Measurements from ENCODE around the gene SLC22A17. TPM values are rescaled to one million over a fixed set of nuclear protein-coding genes. Genes with fewer than 3 reads are reported as not detected.
"Not testable (repeated sequence)": the region's sequence is repeated elsewhere in the genome, so short reads cannot be mapped to it uniquely, and the experiment has no call there.

Gene SLC22A17
- 15.4 TPM for polyA plus RNA-seq (2013, experiment 1 of 2)
- 16.7 TPM for polyA plus RNA-seq (2013, experiment 2 of 2)

DNA sequence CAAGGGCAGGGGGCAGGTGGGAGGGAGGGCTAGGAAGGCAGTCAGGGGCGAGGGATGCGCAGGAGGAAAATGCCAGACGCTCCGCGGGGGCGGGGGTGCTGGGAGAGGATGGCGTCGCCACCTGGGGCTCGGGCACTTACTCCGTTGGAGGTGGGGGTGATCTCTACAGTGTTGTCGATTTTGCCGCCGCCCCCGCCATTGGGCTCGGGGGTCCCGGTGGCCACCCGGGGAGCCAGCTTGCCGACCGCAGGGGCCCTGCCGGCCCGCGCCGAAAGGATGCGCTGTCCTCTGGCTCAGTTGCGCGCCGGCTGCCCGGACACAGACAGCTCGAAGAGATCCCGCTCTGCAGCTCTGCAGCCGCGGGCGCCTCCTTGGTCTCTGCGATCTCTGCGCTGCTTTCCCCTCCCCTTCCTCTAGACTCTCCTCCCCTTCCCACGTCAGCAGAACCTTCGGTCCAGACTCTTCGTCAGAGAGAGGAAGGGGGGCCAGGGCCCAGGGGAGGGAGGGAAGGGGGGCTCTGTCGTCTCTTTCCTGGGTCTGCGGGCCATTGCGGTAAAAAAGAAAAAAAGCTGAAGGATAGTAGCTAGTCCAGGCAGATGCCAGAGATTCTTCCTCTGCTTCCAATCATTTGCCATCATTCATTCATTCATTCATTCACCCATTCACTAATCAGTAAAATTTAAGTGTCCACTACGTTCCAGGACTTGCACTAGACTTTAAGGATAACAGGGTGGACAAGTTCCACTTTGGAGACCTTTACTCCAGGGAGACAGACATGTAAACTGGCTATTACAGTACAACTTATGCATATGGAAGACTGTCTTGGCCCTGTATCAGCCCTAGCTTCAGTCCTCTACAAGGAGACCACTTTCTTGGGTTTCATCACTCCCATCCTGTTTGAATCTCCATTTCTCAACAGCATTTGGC lies at the start of gene SLC22A17:
Gene SLC22A17, minus strand, starts transcription at position 382 of the 927 bp plus-strand sequence.
- no peak within 1 kb of the TSS for H2AK5ac ChIP-seq (ENCODE audit: low read length)
- H3K4me2 ChIP-seq (ENCODE audit: low read length), result peak within 1 kb of the TSS; percentile 87
- H2BK5ac ChIP-seq (ENCODE audit: low read length), result peak within 1 kb of the TSS; percentile 17
- H3K56ac ChIP-seq (ENCODE audit: low read length), result peak within 1 kb of the TSS; percentile 95
- no peak within 1 kb of the TSS for H4K5ac ChIP-seq (ENCODE audit: low read length)
- H3K27me3 ChIP-seq (ENCODE audit: insufficient read depth, low read length, poor library complexity), result no peaks in the 10 kb centered on the region
- peak within 1 kb of the TSS; percentile 69 for H3K4me3 ChIP-seq (ENCODE audit: low read length)
- H2BK15ac ChIP-seq (replicated peaks; ENCODE audit: low read depth), result no peak within 1 kb of the TSS
- WGBS (ENCODE audit: extremely low coverage, insufficient coverage, low lambda C conversion rate), result no CpG with 5 or more reads among the region's 42 CpGs
- DNase-seq, result peak; percentile 96
- no peaks in the 10 kb centered on the region for H3K79me1 ChIP-seq (ENCODE audit: low read length)
- no peak within 1 kb of the TSS for H4K8ac ChIP-seq (ENCODE audit: low read depth, low read length)
- peak within 1 kb of the TSS; percentile 54 for H3K18ac ChIP-seq (ENCODE audit: low read length)
- H3K79me2 ChIP-seq (ENCODE audit: control insufficient read depth, insufficient read depth, low read length), result no peaks in the 10 kb centered on the region
- no peaks in the 10 kb centered on the region for H3K36me3 ChIP-seq (ENCODE audit: control insufficient read depth, insufficient read depth, low read length)
- H3K4ac ChIP-seq (ENCODE audit: low read depth, low read length), result no peak within 1 kb of the TSS
- peaks cover 2% of the 10 kb centered on the region for H3K4me1 ChIP-seq (ENCODE audit: control insufficient read depth, low read depth, low read length)
- peak within 1 kb of the TSS; percentile 25 for H3K27ac ChIP-seq (ENCODE audit: low read depth, low read length)
- no peak within 1 kb of the TSS for H2BK120ac ChIP-seq (ENCODE audit: low read depth, low read length)
- H3K23ac ChIP-seq (ENCODE audit: low read length), result peak within 1 kb of the TSS; percentile 33
- H3K9ac ChIP-seq (ENCODE audit: low read length), result peak within 1 kb of the TSS; percentile 87

GRCh38 chr14:23401291-23401690 lies 48.6 kb upstream of the SLC22A17 start:
- no CpG with 5 or more reads among the region's 4 CpGs for WGBS (ENCODE audit: extremely low coverage, insufficient coverage, low lambda C conversion rate)
- H3K4ac ChIP-seq (ENCODE audit: low read depth, low read length), result no peak overlapping the region
- no peak overlapping the region for H3K23ac ChIP-seq (ENCODE audit: low read length)
- no peak overlapping the region for H3K9ac ChIP-seq (ENCODE audit: low read length)
- H3K27me3 ChIP-seq (ENCODE audit: insufficient read depth, low read length, poor library complexity), result no peaks in the 10 kb centered on the region
- H2BK120ac ChIP-seq (ENCODE audit: low read depth, low read length), result no peak overlapping the region
- no peaks in the 10 kb centered on the region for H3K79me2 ChIP-seq (ENCODE audit: control insufficient read depth, insufficient read depth, low read length)
- no peak overlapping the region for H4K5ac ChIP-seq (ENCODE audit: low read length)
- H4K8ac ChIP-seq (ENCODE audit: low read depth, low read length), result no peak overlapping the region
- H3K4me2 ChIP-seq (ENCODE audit: low read length), result no peak overlapping the region
- H3K4me1 ChIP-seq (ENCODE audit: control insufficient read depth, low read depth, low read length), result no peaks in the 10 kb centered on the region
- no peaks in the 10 kb centered on the region for H3K79me1 ChIP-seq (ENCODE audit: low read length)
- H3K56ac ChIP-seq (ENCODE audit: low read length), result no peak overlapping the region
- no peaks in the 10 kb centered on the region for H3K36me3 ChIP-seq (ENCODE audit: control insufficient read depth, insufficient read depth, low read length)
- H3K27ac ChIP-seq (ENCODE audit: low read depth, low read length), result no peak overlapping the region
- no peak overlapping the region for H2BK5ac ChIP-seq (ENCODE audit: low read length)
- no peak for DNase-seq
- H2AK5ac ChIP-seq (ENCODE audit: low read length), result no peak overlapping the region
- H3K18ac ChIP-seq (ENCODE audit: low read length), result no peak overlapping the region
- H2BK15ac ChIP-seq (replicated peaks; ENCODE audit: low read depth), result no peak overlapping the region
- H3K4me3 ChIP-seq (ENCODE audit: low read length), result no peak overlapping the region

- H3K18ac ChIP-seq (ENCODE audit: low read length); H3K79me1 ChIP-seq (ENCODE audit: low read length); H4K8ac ChIP-seq (ENCODE audit: low read depth, low read length); H3K4ac ChIP-seq (ENCODE audit: low read depth, low read length); H3K23ac ChIP-seq (ENCODE audit: low read length); DNase-seq; H3K27ac ChIP-seq (ENCODE audit: low read depth, low read length); H2AK5ac ChIP-seq (ENCODE audit: low read length); H2BK120ac ChIP-seq (ENCODE audit: low read depth, low read length); H3K4me2 ChIP-seq (ENCODE audit: low read length); H4K5ac ChIP-seq (ENCODE audit: low read length); H2BK5ac ChIP-seq (ENCODE audit: low read length); H3K36me3 ChIP-seq (ENCODE audit: control insufficient read depth, insufficient read depth, low read length); H3K56ac ChIP-seq (ENCODE audit: low read length); H3K4me1 ChIP-seq (ENCODE audit: control insufficient read depth, low read depth, low read length); H3K27me3 ChIP-seq (ENCODE audit: insufficient read depth, low read length, poor library complexity); H2BK15ac ChIP-seq (replicated peaks; ENCODE audit: low read depth); H3K9ac ChIP-seq (ENCODE audit: low read length); H3K79me2 ChIP-seq (ENCODE audit: control insufficient read depth, insufficient read depth, low read length); H3K4me3 ChIP-seq (ENCODE audit: low read length): not testable (repeated sequence)
- no CpG with 5 or more reads among the region's 16 CpGs for WGBS (ENCODE audit: extremely low coverage, insufficient coverage, low lambda C conversion rate)
Measured at GRCh38 chr14:23400496-23401149, 47.9 kb upstream of the SLC22A17 start.

DNA sequence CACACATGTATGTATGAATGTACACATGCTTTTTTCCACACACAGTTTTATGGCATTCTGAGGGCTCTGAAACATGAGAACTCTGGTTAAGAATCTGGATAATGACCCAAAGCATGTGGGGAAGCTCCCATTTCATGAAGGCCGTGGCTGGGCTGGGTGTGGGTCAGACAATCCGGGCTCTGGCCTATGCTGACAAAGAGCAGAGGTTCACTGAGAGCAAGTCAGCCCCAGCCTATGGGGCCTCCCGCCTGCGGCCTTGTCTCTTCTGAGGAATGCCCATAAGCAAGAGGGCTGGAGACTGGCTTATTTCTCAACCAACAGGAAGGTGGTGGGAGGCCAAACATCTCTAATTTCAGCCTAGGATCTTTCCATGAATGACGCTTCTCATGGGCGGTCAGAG lies 46.9 kb upstream of the SLC22A17 start:
- Histone ChIP-seq H3K4me3 (ENCODE audit: low read length) (no peak overlapping the region), H3K18ac (ENCODE audit: low read length) (no peak overlapping the region), H3K36me3 (ENCODE audit: control insufficient read depth, insufficient read depth, low read length) (no peaks in the 10 kb centered on the region), H2BK5ac (ENCODE audit: low read length) (no peak overlapping the region), H3K9ac (ENCODE audit: low read length) (no peak overlapping the region), H3K79me1 (ENCODE audit: low read length) (no peaks in the 10 kb centered on the region), H3K4me2 (ENCODE audit: low read length) (no peak overlapping the region), H3K4ac (ENCODE audit: low read depth, low read length) (no peak overlapping the region), H4K5ac (ENCODE audit: low read length) (no peak overlapping the region), H3K27ac (ENCODE audit: low read depth, low read length) (no peak overlapping the region), H3K23ac (ENCODE audit: low read length) (no peak overlapping the region), H3K4me1 (ENCODE audit: control insufficient read depth, low read depth, low read length) (no peaks in the 10 kb centered on the region), H2BK120ac (ENCODE audit: low read depth, low read length) (no peak overlapping the region), H4K8ac (ENCODE audit: low read depth, low read length) (no peak overlapping the region), H3K56ac (ENCODE audit: low read length) (no peak overlapping the region), H2AK5ac (ENCODE audit: low read length) (no peak overlapping the region), H3K27me3 (ENCODE audit: insufficient read depth, low read length, poor library complexity) (no peaks in the 10 kb centered on the region), H3K79me2 (ENCODE audit: control insufficient read depth, insufficient read depth, low read length) (no peaks in the 10 kb centered on the region), H2BK15ac (replicated peaks; ENCODE audit: low read depth) (no peak overlapping the region)
- no peak for DNase-seq
- no CpG with 5 or more reads among the region's 6 CpGs for WGBS (ENCODE audit: extremely low coverage, insufficient coverage, low lambda C conversion rate)

DNA sequence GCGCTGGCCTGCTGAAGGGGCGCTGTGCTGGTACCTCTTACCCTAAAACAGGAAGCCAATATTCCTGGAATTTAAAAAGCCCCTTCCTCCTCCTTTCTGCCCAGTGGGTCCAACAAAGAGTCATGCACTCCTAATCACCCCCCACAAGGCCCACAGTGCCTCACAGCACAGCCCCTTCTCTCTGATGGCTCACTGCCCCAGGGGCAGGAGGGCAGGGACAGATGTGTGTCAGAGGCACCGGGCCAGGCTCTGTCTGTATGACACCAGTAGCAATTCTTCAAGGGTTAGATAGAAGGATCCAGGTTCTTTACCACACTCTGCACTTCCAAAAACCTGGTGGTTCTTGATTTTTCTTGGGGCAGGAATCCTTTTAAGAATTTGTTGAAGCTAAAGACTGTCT lies 46.4 kb upstream of the SLC22A17 start:
- H3K27me3 ChIP-seq (ENCODE audit: insufficient read depth, low read length, poor library complexity), result no peaks in the 10 kb centered on the region
- no peak overlapping the region for H2BK5ac ChIP-seq (ENCODE audit: low read length)
- H2BK120ac ChIP-seq (ENCODE audit: low read depth, low read length), result no peak overlapping the region
- no peak overlapping the region for H3K18ac ChIP-seq (ENCODE audit: low read length)
- H3K79me2 ChIP-seq (ENCODE audit: control insufficient read depth, insufficient read depth, low read length), result no peaks in the 10 kb centered on the region
- H3K27ac ChIP-seq (ENCODE audit: low read depth, low read length), result no peak overlapping the region
- H2BK15ac ChIP-seq (replicated peaks; ENCODE audit: low read depth), result no peak overlapping the region
- no peaks in the 10 kb centered on the region for H3K4me1 ChIP-seq (ENCODE audit: control insufficient read depth, low read depth, low read length)
- no peak overlapping the region for H3K4me2 ChIP-seq (ENCODE audit: low read length)
- no peaks in the 10 kb centered on the region for H3K79me1 ChIP-seq (ENCODE audit: low read length)
- H4K5ac ChIP-seq (ENCODE audit: low read length), result no peak overlapping the region
- no peak for DNase-seq
- no peak overlapping the region for H4K8ac ChIP-seq (ENCODE audit: low read depth, low read length)
- H3K36me3 ChIP-seq (ENCODE audit: control insufficient read depth, insufficient read depth, low read length), result no peaks in the 10 kb centered on the region
- no CpG with 5 or more reads among the region's 3 CpGs for WGBS (ENCODE audit: extremely low coverage, insufficient coverage, low lambda C conversion rate)
- no peak overlapping the region for H3K23ac ChIP-seq (ENCODE audit: low read length)
- H3K4me3 ChIP-seq (ENCODE audit: low read length), result no peak overlapping the region
- H3K4ac ChIP-seq (ENCODE audit: low read depth, low read length), result no peak overlapping the region
- H3K56ac ChIP-seq (ENCODE audit: low read length), result no peak overlapping the region
- no peak overlapping the region for H3K9ac ChIP-seq (ENCODE audit: low read length)
- no peak overlapping the region for H2AK5ac ChIP-seq (ENCODE audit: low read length)

Data from mesendoderm (in vitro differentiated cells).